ENCODE measurements around the gene KHNYN. TPM values are rescaled to one million over a fixed set of nuclear protein-coding genes. Genes with fewer than 3 reads are reported as not detected.

KHNYN gene
- total RNA-seq, 1 donor from 2014 or later: 38.1 TPM

DNA sequence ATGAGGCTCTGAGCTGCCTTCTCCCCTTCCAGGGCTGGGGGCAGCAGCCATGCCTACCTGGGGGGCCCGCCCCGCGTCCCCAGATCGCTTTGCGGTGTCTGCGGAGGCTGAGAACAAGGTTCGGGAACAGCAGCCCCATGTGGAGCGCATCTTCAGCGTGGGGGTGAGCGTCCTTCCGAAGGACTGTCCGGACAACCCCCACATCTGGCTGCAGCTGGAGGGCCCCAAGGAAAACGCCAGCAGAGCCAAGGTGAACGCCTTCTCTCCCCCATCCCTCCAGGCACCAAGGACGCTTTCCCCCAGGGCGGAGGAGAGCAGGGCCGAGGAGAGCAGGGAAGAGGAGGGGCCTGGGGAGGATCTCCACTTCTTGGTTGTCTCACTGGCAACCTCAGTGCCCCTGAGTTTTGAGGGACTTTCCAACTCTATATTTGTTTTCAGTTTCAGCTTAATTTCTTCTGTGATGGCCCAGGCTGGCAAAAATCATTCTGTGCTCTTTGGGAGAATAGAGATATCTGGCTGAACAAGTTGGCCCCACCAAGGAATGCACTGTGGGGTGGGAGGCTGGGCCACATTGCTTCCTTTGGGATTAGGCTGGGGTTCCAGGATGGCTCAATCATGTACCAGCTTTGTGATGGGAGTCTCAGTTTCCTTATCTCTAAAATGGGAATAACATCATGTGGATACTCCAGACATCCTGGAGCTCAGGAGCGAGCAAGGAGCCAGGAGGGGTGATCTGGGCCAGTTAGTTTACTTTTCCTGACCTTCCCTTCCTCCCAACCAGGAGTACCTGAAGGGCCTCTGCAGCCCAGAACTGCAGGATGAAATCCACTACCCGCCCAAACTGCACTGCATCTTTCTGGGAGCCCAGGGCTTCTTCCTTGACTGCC lies 1.2 kb downstream of the KHNYN start:
- peak overlapping the region; percentile 95 for H3K27ac ChIP-seq (ENCODE audit: low read depth, low read length)
- no peaks in the 10 kb centered on the region for H3K9me3 ChIP-seq (ENCODE audit: control insufficient read depth in 3 of 3, low read length in 3 of 3)
- H3K27me3 ChIP-seq (ENCODE audit: control insufficient read depth in 3 of 3, insufficient read depth in 3 of 3, low read length in 3 of 3): no peaks in the 10 kb centered on the region
- peaks cover 31 to 37% (median 32%) of the 10 kb centered on the region in 3 donors for H3K4me1 ChIP-seq (ENCODE audit: control insufficient read depth in 3 of 3, insufficient read depth in 3 of 3, low read length in 3 of 3)
- H3K4me3 ChIP-seq (ENCODE audit: low read length in 3 of 3): peak overlapping the region; percentile 79 to 95 (median 91)
- peak overlapping the region; percentile 90 to 95 (median 90) for H3K9ac ChIP-seq (ENCODE audit: low read depth in 1 of 3, low read length in 3 of 3)
- H3K36me3 ChIP-seq (ENCODE audit: control insufficient read depth in 3 of 3, insufficient read depth in 3 of 3, low read length in 3 of 3): peaks cover 21 to 41% (median 34%) of the 10 kb centered on the region in 3 donors

DNA sequence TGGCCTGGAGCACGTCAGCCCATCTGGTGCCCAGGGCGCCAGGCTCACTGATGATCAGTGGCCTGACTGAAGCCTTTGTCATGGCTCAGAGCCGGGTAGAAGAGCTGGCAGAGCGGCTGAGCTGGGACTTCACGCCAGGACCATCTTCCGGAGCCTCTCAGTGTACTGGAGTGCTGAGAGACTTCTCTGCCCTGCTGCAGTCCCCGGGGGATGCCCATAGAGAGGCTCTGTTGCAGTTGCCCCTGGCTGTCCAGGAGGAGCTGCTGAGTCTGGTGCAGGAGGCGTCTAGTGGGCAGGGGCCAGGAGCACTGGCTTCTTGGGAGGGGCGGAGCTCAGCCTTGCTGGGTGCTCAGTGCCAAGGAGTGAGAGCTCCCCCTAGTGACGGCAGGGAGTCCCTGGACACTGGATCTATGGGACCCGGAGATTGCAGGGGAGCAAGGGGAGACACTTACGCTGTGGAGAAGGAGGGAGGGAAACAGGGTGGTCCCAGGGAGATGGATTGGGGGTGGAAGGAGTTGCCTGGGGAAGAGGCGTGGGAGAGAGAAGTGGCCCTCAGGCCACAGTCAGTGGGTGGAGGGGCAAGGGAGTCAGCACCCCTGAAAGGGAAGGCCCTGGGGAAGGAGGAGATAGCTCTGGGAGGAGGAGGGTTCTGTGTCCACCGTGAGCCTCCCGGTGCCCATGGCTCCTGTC lies 2.0 kb downstream of the KHNYN start:
- peak overlapping the region; percentile 95 for H3K27ac ChIP-seq (ENCODE audit: low read depth, low read length)
- peaks cover 27 to 46% (median 42%) of the 10 kb centered on the region in 3 donors for H3K36me3 ChIP-seq (ENCODE audit: control insufficient read depth in 3 of 3, insufficient read depth in 3 of 3, low read length in 3 of 3)
- no peaks in the 10 kb centered on the region for H3K9me3 ChIP-seq (ENCODE audit: control insufficient read depth in 3 of 3, low read length in 3 of 3)
- peak overlapping the region; percentile 16 to 90 (median 33) for H3K9ac ChIP-seq (ENCODE audit: low read depth in 1 of 3, low read length in 3 of 3)
- H3K4me3 ChIP-seq (ENCODE audit: low read length in 3 of 3): peak overlapping the region; percentile 79 to 95 (median 91)
- no peaks in the 10 kb centered on the region for H3K27me3 ChIP-seq (ENCODE audit: control insufficient read depth in 3 of 3, insufficient read depth in 3 of 3, low read length in 3 of 3)
- H3K4me1 ChIP-seq (ENCODE audit: control insufficient read depth in 3 of 3, insufficient read depth in 3 of 3, low read length in 3 of 3): peaks cover 38 to 43% (median 39%) of the 10 kb centered on the region in 3 donors

- no peak overlapping the region for H3K27ac ChIP-seq (ENCODE audit: low read depth, low read length)
- peak overlapping the region in 2 of 3 donors; percentile 2 to 50 for H3K9ac ChIP-seq (ENCODE audit: low read depth in 1 of 3, low read length in 3 of 3)
- H3K9me3 ChIP-seq (ENCODE audit: control insufficient read depth in 3 of 3, low read length in 3 of 3): no peaks in the 10 kb centered on the region
- no peaks in the 10 kb centered on the region for H3K27me3 ChIP-seq (ENCODE audit: control insufficient read depth in 3 of 3, insufficient read depth in 3 of 3, low read length in 3 of 3)
- peaks cover 34 to 51% (median 50%) of the 10 kb centered on the region in 3 donors for H3K36me3 ChIP-seq (ENCODE audit: control insufficient read depth in 3 of 3, insufficient read depth in 3 of 3, low read length in 3 of 3)
- H3K4me1 ChIP-seq (ENCODE audit: control insufficient read depth in 3 of 3, insufficient read depth in 3 of 3, low read length in 3 of 3): peaks cover 45 to 50% (median 47%) of the 10 kb centered on the region in 3 donors
- H3K4me3 ChIP-seq (ENCODE audit: low read length in 3 of 3): peak overlapping the region in 1 of 3 donors; percentile 79
Measured at GRCh38 chr14:24432259-24433131, 2.7 kb downstream of the KHNYN start.

GRCh38 chr14:24434036-24434435 lies 4.3 kb downstream of the KHNYN start:
- no peak overlapping the region for H3K9ac ChIP-seq (ENCODE audit: low read depth in 1 of 3, low read length in 3 of 3)
- H3K9me3 ChIP-seq (ENCODE audit: control insufficient read depth in 3 of 3, low read length in 3 of 3): no peaks in the 10 kb centered on the region
- H3K4me1 ChIP-seq (ENCODE audit: control insufficient read depth in 3 of 3, insufficient read depth in 3 of 3, low read length in 3 of 3): peaks cover 46 to 54% (median 50%) of the 10 kb centered on the region in 3 donors
- H3K36me3 ChIP-seq (ENCODE audit: control insufficient read depth in 3 of 3, insufficient read depth in 3 of 3, low read length in 3 of 3): peaks cover 49 to 66% (median 64%) of the 10 kb centered on the region in 3 donors
- H3K4me3 ChIP-seq (ENCODE audit: low read length in 3 of 3): no peak overlapping the region
- H3K27me3 ChIP-seq (ENCODE audit: control insufficient read depth in 3 of 3, insufficient read depth in 3 of 3, low read length in 3 of 3): no peaks in the 10 kb centered on the region
- H3K27ac ChIP-seq (ENCODE audit: low read depth, low read length): no peak overlapping the region

DNA sequence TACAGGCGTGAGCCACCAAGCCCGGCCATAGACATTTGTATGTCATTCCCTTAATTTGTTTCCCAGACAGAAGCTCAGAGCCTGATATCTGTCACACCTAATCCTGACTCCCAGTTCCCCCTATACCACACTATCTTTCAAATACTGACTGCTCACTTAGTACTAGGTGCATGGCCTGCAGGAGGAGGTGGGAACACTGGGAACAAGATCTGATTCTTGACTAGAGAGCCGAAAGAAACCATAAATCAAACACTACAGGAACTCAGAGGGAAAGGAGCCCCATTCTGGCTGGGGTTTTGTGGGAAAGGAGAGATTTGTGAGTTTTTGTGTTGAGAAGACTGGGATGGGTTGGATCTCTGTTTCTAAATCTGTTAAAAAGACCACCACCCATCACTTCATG lies 4.9 kb downstream of the KHNYN start:
- no peak overlapping the region for H3K27ac ChIP-seq (ENCODE audit: low read depth, low read length)
- no peak overlapping the region for H3K4me3 ChIP-seq (ENCODE audit: low read length in 3 of 3)
- H3K27me3 ChIP-seq (ENCODE audit: control insufficient read depth in 3 of 3, insufficient read depth in 3 of 3, low read length in 3 of 3): no peaks in the 10 kb centered on the region
- H3K4me1 ChIP-seq (ENCODE audit: control insufficient read depth in 3 of 3, insufficient read depth in 3 of 3, low read length in 3 of 3): peaks cover 42 to 54% (median 47%) of the 10 kb centered on the region in 3 donors
- no peak overlapping the region for H3K9ac ChIP-seq (ENCODE audit: low read depth in 1 of 3, low read length in 3 of 3)
- H3K36me3 ChIP-seq (ENCODE audit: control insufficient read depth in 3 of 3, insufficient read depth in 3 of 3, low read length in 3 of 3): peaks cover 54 to 72% (median 69%) of the 10 kb centered on the region in 3 donors
- H3K9me3 ChIP-seq (ENCODE audit: control insufficient read depth in 3 of 3, low read length in 3 of 3): no peaks in the 10 kb centered on the region

DNA sequence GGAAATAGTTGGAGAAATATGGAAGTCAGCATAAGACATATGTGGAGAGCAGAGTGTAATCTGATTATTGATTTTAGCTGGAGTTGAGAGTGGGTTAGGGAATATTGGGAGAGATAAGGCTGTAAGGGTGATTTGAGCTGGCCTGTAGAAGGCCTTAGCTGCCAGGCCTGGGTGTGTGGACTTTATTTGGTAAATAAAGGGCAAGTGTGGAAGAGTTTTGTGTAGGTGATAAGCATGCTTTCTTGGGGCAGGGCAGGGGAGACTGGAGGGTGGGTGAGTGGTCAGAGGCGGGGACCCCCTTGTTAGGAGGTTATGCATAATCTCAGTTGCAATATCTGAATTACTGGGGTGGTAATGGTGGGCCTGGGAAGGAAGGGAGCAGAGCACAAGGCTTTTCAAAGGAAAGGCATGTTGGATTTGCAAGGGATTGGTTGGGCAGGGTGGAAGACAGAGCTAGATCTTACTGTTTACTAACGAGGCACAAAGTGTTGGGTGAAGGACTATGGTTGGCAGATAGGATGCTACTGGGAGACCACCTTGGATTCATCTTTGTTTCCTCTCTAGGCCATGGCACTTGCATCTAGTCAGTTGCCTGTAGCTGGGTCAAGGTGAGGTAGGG lies 5.5 kb downstream of the KHNYN start:
- no peak overlapping the region for H3K4me3 ChIP-seq (ENCODE audit: low read length in 3 of 3)
- H3K27ac ChIP-seq (ENCODE audit: low read depth, low read length): no peak overlapping the region
- no peaks in the 10 kb centered on the region for H3K9me3 ChIP-seq (ENCODE audit: control insufficient read depth in 3 of 3, low read length in 3 of 3)
- H3K9ac ChIP-seq (ENCODE audit: low read depth in 1 of 3, low read length in 3 of 3): peak overlapping the region in 1 of 3 donors; percentile 34
- H3K36me3 ChIP-seq (ENCODE audit: control insufficient read depth in 3 of 3, insufficient read depth in 3 of 3, low read length in 3 of 3): peaks cover 61 to 78% (median 76%) of the 10 kb centered on the region in 3 donors
- no peaks in the 10 kb centered on the region for H3K27me3 ChIP-seq (ENCODE audit: control insufficient read depth in 3 of 3, insufficient read depth in 3 of 3, low read length in 3 of 3)
- H3K4me1 ChIP-seq (ENCODE audit: control insufficient read depth in 3 of 3, insufficient read depth in 3 of 3, low read length in 3 of 3): peaks cover 42 to 59% (median 53%) of the 10 kb centered on the region in 3 donors

DNA sequence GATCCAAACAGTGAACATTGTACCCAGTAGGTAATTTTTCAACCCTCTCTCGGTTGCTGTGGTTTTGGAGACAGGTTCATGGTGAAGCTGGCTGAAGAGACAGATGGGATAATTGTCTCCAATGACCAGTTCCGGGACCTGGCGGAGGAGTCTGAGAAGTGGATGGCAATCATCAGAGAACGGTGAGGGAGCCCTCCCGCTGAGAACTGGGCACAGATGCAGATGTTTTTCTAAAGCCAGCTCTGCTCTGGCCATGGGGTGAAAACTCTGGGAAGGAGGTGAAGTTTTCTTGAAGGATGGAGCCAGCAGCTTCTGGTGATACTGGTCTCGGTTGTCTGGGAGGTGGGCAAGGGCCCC lies 6.2 kb downstream of the KHNYN start:
- no peak overlapping the region for H3K4me3 ChIP-seq (ENCODE audit: low read length in 3 of 3)
- H3K9ac ChIP-seq (ENCODE audit: low read depth in 1 of 3, low read length in 3 of 3): peak overlapping the region in 1 of 3 donors; percentile 47
- no peaks in the 10 kb centered on the region for H3K27me3 ChIP-seq (ENCODE audit: control insufficient read depth in 3 of 3, insufficient read depth in 3 of 3, low read length in 3 of 3)
- peaks cover 64 to 83% (median 82%) of the 10 kb centered on the region in 3 donors for H3K36me3 ChIP-seq (ENCODE audit: control insufficient read depth in 3 of 3, insufficient read depth in 3 of 3, low read length in 3 of 3)
- H3K4me1 ChIP-seq (ENCODE audit: control insufficient read depth in 3 of 3, insufficient read depth in 3 of 3, low read length in 3 of 3): peaks cover 44 to 59% (median 52%) of the 10 kb centered on the region in 3 donors
- peak overlapping the region; percentile 64 for H3K27ac ChIP-seq (ENCODE audit: low read depth, low read length)
- H3K9me3 ChIP-seq (ENCODE audit: control insufficient read depth in 3 of 3, low read length in 3 of 3): no peaks in the 10 kb centered on the region

DNA sequence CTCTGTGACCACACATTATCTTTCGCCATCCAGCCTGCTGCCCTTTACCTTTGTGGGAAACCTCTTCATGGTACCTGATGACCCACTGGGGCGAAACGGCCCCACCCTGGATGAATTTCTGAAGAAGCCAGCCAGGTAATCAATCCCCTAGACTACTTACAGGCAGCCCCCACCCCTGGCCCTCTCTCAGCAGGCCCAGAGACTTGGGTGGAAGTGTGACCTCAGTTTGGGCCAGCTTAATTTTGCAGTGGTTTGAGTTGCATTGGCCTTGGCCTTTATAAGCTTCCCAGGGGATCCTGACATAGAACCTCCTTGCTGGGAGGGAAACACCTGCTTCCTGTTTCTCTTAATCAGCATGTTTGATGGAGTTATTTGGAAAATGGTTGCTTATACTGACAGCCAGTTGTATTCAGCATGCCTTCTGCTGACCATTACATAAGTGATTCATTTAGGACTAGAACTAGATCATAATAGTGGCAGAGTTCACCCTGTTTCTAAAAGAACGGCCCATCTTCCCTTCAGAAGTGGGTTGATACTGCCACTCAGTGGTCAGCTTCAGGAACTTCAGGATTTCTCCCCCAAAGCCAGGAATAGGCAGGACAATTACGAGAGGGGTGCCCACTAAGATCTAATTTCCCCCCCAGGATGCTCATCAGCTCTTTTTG lies 6.7 kb downstream of the KHNYN start:
- no peaks in the 10 kb centered on the region for H3K9me3 ChIP-seq (ENCODE audit: control insufficient read depth in 3 of 3, low read length in 3 of 3)
- H3K4me3 ChIP-seq (ENCODE audit: low read length in 3 of 3): no peak overlapping the region
- peak overlapping the region in 2 of 3 donors; percentile 17 to 47 for H3K9ac ChIP-seq (ENCODE audit: low read depth in 1 of 3, low read length in 3 of 3)
- peaks cover 66 to 82% (median 78%) of the 10 kb centered on the region in 3 donors for H3K36me3 ChIP-seq (ENCODE audit: control insufficient read depth in 3 of 3, insufficient read depth in 3 of 3, low read length in 3 of 3)
- no peaks in the 10 kb centered on the region for H3K27me3 ChIP-seq (ENCODE audit: control insufficient read depth in 3 of 3, insufficient read depth in 3 of 3, low read length in 3 of 3)
- H3K27ac ChIP-seq (ENCODE audit: low read depth, low read length): peak overlapping the region; percentile 64
- peaks cover 44 to 59% (median 50%) of the 10 kb centered on the region in 3 donors for H3K4me1 ChIP-seq (ENCODE audit: control insufficient read depth in 3 of 3, insufficient read depth in 3 of 3, low read length in 3 of 3)
